ENCODE measurements around the gene MAP2K5. TPM values are rescaled to one million over a fixed set of nuclear protein-coding genes. Genes with fewer than 3 reads are reported as not detected.

The MAP2K5 gene
- polyA plus RNA-seq, 1 donor from 2014 or later = 15.2 TPM

- peak overlapping the region; percentile 73 to 91 (median 85) for H3K4me3 Mint-ChIP-seq
- peaks cover 0 to 5% (median 0%) of the 10 kb centered on the region in 3 donors for H3K9me3 Mint-ChIP-seq
- H3K27me3 Mint-ChIP-seq = peaks cover 58% of the 10 kb centered on the region
- H3K27ac Mint-ChIP-seq = peak overlapping the region; percentile 49 to 98 (median 87)
- H3K36me3 Mint-ChIP-seq = no peaks in the 10 kb centered on the region
- peaks cover 12 to 41% (median 21%) of the 10 kb centered on the region in 3 donors for H3K4me1 Mint-ChIP-seq
Observed at GRCh38 chr15:67832897-67833709, 290.6 kb downstream of the MAP2K5 start.

GRCh38 chr15:67833710-67834511 is 291.4 kb downstream of the MAP2K5 start:
- H3K27me3 Mint-ChIP-seq = peaks cover 53% of the 10 kb centered on the region
- no peaks in the 10 kb centered on the region for H3K36me3 Mint-ChIP-seq
- H3K4me3 Mint-ChIP-seq = peak overlapping the region; percentile 73 to 91 (median 85)
- H3K27ac Mint-ChIP-seq = peak overlapping the region; percentile 49 to 98 (median 87)
- peaks cover 15 to 41% (median 23%) of the 10 kb centered on the region in 3 donors for H3K4me1 Mint-ChIP-seq
- peaks cover 0 to 3% (median 0%) of the 10 kb centered on the region in 3 donors for H3K9me3 Mint-ChIP-seq

GRCh38 chr15:67834581-67835296 is 292.2 kb downstream of the MAP2K5 start:
- no peaks in the 10 kb centered on the region for H3K36me3 Mint-ChIP-seq
- peaks cover 17 to 42% (median 23%) of the 10 kb centered on the region in 3 donors for H3K4me1 Mint-ChIP-seq
- peak overlapping the region in 2 of 3 donors; percentile 88 to 98 for H3K27ac Mint-ChIP-seq
- H3K4me3 Mint-ChIP-seq = peak overlapping the region; percentile 73 to 91 (median 85)
- peaks cover 49% of the 10 kb centered on the region for H3K27me3 Mint-ChIP-seq
- H3K9me3 Mint-ChIP-seq = peaks cover 0 to 3% (median 0%) of the 10 kb centered on the region in 3 donors

- H3K27me3 Mint-ChIP-seq = peaks cover 45% of the 10 kb centered on the region
- peak overlapping the region; percentile 73 to 91 (median 85) for H3K4me3 Mint-ChIP-seq
- peaks cover 0 to 4% (median 0%) of the 10 kb centered on the region in 3 donors for H3K9me3 Mint-ChIP-seq
- H3K4me1 Mint-ChIP-seq = peaks cover 17 to 44% (median 26%) of the 10 kb centered on the region in 3 donors
- peaks cover 2% of the 10 kb centered on the region for H3K36me3 Mint-ChIP-seq
- peak overlapping the region in 2 of 3 donors; percentile 88 to 98 for H3K27ac Mint-ChIP-seq
Observed at GRCh38 chr15:67835297-67836133, 293.0 kb downstream of the MAP2K5 start.

GRCh38 chr15:67836134-67836455 is 293.6 kb downstream of the MAP2K5 start:
- peaks cover 0 to 4% (median 0%) of the 10 kb centered on the region in 3 donors for H3K9me3 Mint-ChIP-seq
- H3K4me1 Mint-ChIP-seq = peaks cover 19 to 42% (median 28%) of the 10 kb centered on the region in 3 donors
- peak overlapping the region; percentile 73 to 90 (median 85) for H3K4me3 Mint-ChIP-seq
- H3K27ac Mint-ChIP-seq = peak overlapping the region in 2 of 3 donors; percentile 88 to 98
- peaks cover 40% of the 10 kb centered on the region for H3K27me3 Mint-ChIP-seq
- peaks cover 2% of the 10 kb centered on the region for H3K36me3 Mint-ChIP-seq

- peaks cover 37% of the 10 kb centered on the region for H3K27me3 Mint-ChIP-seq
Observed at GRCh38 chr15:67836477-67836876, 294.0 kb downstream of the MAP2K5 start.

GRCh38 chr15:67836955-67837354 is 294.5 kb downstream of the MAP2K5 start:
- peaks cover 24 to 40% (median 35%) of the 10 kb centered on the region in 3 donors for H3K4me1 Mint-ChIP-seq
- peaks cover 2% of the 10 kb centered on the region for H3K36me3 Mint-ChIP-seq
- peak overlapping the region in 1 of 3 donors; percentile 98 for H3K27ac Mint-ChIP-seq
- H3K4me3 Mint-ChIP-seq = peak overlapping the region in 2 of 4 donors; percentile 16 to 83
- peaks cover 0 to 4% (median 0%) of the 10 kb centered on the region in 3 donors for H3K9me3 Mint-ChIP-seq
- peaks cover 37% of the 10 kb centered on the region for H3K27me3 Mint-ChIP-seq

More at GRCh38 chr15:67836477-67836876, 294.0 kb downstream of the MAP2K5 start:
- Mint-ChIP-seq H3K4me3 (peak overlapping the region; percentile 73 to 90 (median 85)), H3K4me1 (peaks cover 23 to 40% (median 32%) of the 10 kb centered on the region in 3 donors), H3K27ac (peak overlapping the region in 2 of 3 donors; percentile 88 to 98), H3K9me3 (peaks cover 0 to 4% (median 0%) of the 10 kb centered on the region in 3 donors), H3K36me3 (peaks cover 2% of the 10 kb centered on the region)

GRCh38 chr15:67838789-67839332 is 296.4 kb downstream of the MAP2K5 start:
- H3K9me3 Mint-ChIP-seq = peaks cover 0 to 4% (median 0%) of the 10 kb centered on the region in 3 donors
- peak overlapping the region in 2 of 3 donors; percentile 98 to 100 for H3K27ac Mint-ChIP-seq
- H3K4me3 Mint-ChIP-seq = peak overlapping the region; percentile 63 to 95 (median 82)
- peaks cover 2% of the 10 kb centered on the region for H3K36me3 Mint-ChIP-seq
- H3K27me3 Mint-ChIP-seq = peaks cover 21% of the 10 kb centered on the region
- H3K4me1 Mint-ChIP-seq = peaks cover 19 to 31% (median 28%) of the 10 kb centered on the region in 3 donors

- Mint-ChIP-seq H3K27ac (peak overlapping the region; percentile 98 to 100 (median 99)), H3K9me3 (peaks cover 0 to 4% (median 0%) of the 10 kb centered on the region in 3 donors), H3K4me1 (peaks cover 15 to 29% (median 22%) of the 10 kb centered on the region in 3 donors), H3K36me3 (peaks cover 2% of the 10 kb centered on the region), H3K4me3 (peak overlapping the region; percentile 88 to 98 (median 95)), H3K27me3 (peaks cover 17% of the 10 kb centered on the region)
Observed at GRCh38 chr15:67839499-67839928, 297.0 kb downstream of the MAP2K5 start.

GRCh38 chr15:67839929-67840748 is 297.6 kb downstream of the MAP2K5 start, which contains the start of gene RNU6-1:
RNU6-1 (minus strand) TSS chr15:67840045.
- Mint-ChIP-seq H3K4me3 (peak within 1 kb of the TSS; percentile 88 to 98 (median 95)), H3K4me1 (peaks cover 13 to 28% (median 22%) of the 10 kb centered on the region in 3 donors), H3K36me3 (peaks cover 2% of the 10 kb centered on the region), H3K27ac (peak within 1 kb of the TSS; percentile 98 to 100 (median 99)), H3K27me3 (peaks cover 13% of the 10 kb centered on the region), H3K9me3 (peaks cover 0 to 4% (median 0%) of the 10 kb centered on the region in 3 donors)

GRCh38 chr15:67840749-67841512 is 298.4 kb downstream of the MAP2K5 start:
- peaks cover 2% of the 10 kb centered on the region for H3K36me3 Mint-ChIP-seq
- peak overlapping the region; percentile 98 to 100 (median 99) for H3K27ac Mint-ChIP-seq
- H3K4me1 Mint-ChIP-seq = peaks cover 12 to 27% (median 22%) of the 10 kb centered on the region in 3 donors
- H3K9me3 Mint-ChIP-seq = peaks cover 0 to 4% (median 0%) of the 10 kb centered on the region in 3 donors
- H3K27me3 Mint-ChIP-seq = peaks cover 6% of the 10 kb centered on the region
- peak overlapping the region; percentile 88 to 98 (median 95) for H3K4me3 Mint-ChIP-seq

- Mint-ChIP-seq H3K27ac (peak overlapping the region in 2 of 3 donors; percentile 88 to 98), H3K4me1 (peaks cover 12 to 25% (median 18%) of the 10 kb centered on the region in 3 donors), H3K4me3 (peak overlapping the region; percentile 88 to 98 (median 95)), H3K9me3 (peaks cover 0 to 4% (median 0%) of the 10 kb centered on the region in 3 donors), H3K36me3 (peaks cover 2% of the 10 kb centered on the region), H3K27me3 (peaks cover 4% of the 10 kb centered on the region)
Observed at GRCh38 chr15:67841513-67841762, 298.9 kb downstream of the MAP2K5 start.

All from IgD-negative memory B cell (primary cell).